Esophagus muscularis mucosa (tissue), 4 donors: ENCODE data around the gene PLXNB3. TPM values are rescaled to one million over a fixed set of nuclear protein-coding genes. Genes with fewer than 3 reads are reported as not detected.

Experiments
- DNase-seq: peaks from one replicate; pipeline ENCODE4 v3.0.0-alpha.2; 2017; ENCODE audit errors: extremely low spot score
- H3K27ac ChIP-seq, 4 donors: fragments of 200-600 bp; sonication (generic); replicated peaks in 1 of 4; 1 replicate in 3 of 4; 2 replicates in 1 of 4; pipeline ENCODE4 v1.5.1; 2016 to 2019; ENCODE audit warnings: mild to moderate bottlenecking in 1 of 4
- H3K27me3 ChIP-seq, 4 donors: fragments of 200-600 bp; sonication (generic); one replicate each; pipeline versions ENCODE4 v1.5.1 to v1.6.0; 2016 to 2019
- H3K36me3 ChIP-seq, 4 donors: fragments of 200-600 bp; sonication (generic); one replicate each; pipeline ENCODE4 v1.5.1; 2016 to 2019
- H3K4me1 ChIP-seq, 4 donors: fragments of 200-600 bp; sonication (generic); one replicate each; pipeline ENCODE4 v1.5.1; 2016 to 2019
- H3K4me3 ChIP-seq, 4 donors: fragments of 200-600 bp; sonication (generic); 1 replicate in 2 of 4; 2 replicates in 2 of 4; pipeline ENCODE4 v1.5.1; 2016 to 2019; ENCODE audit warnings: mild to moderate bottlenecking in 4 of 4, moderate library complexity in 1 of 4
- H3K9me3 ChIP-seq, 4 donors: fragments of 200-600 bp; sonication (generic); 1 replicate in 3 of 4; 2 replicates in 1 of 4; pipeline ENCODE4 v1.5.1; 2016 to 2019
- EP300 ChIP-seq: sonication (generic); formaldehyde crosslinking; IDR thresholded peaks from one replicate; pipeline ENCODE4 v1.6.1; 2017; ENCODE audit warnings: antibody characterized with exemption
- POLR2A ChIP-seq: fragments of 450-650 bp; IDR thresholded peaks from one replicate; pipeline ENCODE4 v1.6.1; 2017; ENCODE audit warnings: antibody characterized with exemption, moderate library complexity, mild to moderate bottlenecking, low read depth
- POLR2AphosphoS5 ChIP-seq, 2 donors: sonication (generic); formaldehyde crosslinking; IDR thresholded peaks; one replicate each; pipeline ENCODE4 v1.6.1; 2017; ENCODE audit warnings: antibody characterized with exemption in 2 of 2
- WGBS: methylation state at CpG from one replicate; pipeline ENCODE4 v1.1.5; 2018; 5-methylcytosine and 5-hydroxymethylcytosine counted together
- intact Hi-C: fragments of 100-400 bp; cut with DNase I; formaldehyde crosslinking; loops from one replicate; pipeline ENCODE4 v1.15.1; 2023
- total RNA-seq, 4 donors: library from RNA; depleted of rRNA; stranded (reverse); fragments of >200 nt; gene quantifications; one replicate each; pipeline versions ENCODE4 v1.1.0 to v1.2.1, GENCODE V29; 2016
- TF ChIP-seq, protein P1 (sequence below), 3 experiments: fragments of 200-600 bp in 2 of 3; fragments of 450-650 bp in 1 of 3; sonication (generic) in 2 of 3; IDR thresholded peaks; one replicate each; pipeline ENCODE4 v1.5.1; 2017 to 2019; ENCODE audit warnings: antibody characterized with exemption in 3 of 3, mild to moderate bottlenecking in 2 of 3, moderate library complexity in 1 of 3

Gene PLXNB3
- total RNA-seq, 4 donors from 2014 or later = 6.1 to 21.9 (median 17.6) TPM

DNA sequence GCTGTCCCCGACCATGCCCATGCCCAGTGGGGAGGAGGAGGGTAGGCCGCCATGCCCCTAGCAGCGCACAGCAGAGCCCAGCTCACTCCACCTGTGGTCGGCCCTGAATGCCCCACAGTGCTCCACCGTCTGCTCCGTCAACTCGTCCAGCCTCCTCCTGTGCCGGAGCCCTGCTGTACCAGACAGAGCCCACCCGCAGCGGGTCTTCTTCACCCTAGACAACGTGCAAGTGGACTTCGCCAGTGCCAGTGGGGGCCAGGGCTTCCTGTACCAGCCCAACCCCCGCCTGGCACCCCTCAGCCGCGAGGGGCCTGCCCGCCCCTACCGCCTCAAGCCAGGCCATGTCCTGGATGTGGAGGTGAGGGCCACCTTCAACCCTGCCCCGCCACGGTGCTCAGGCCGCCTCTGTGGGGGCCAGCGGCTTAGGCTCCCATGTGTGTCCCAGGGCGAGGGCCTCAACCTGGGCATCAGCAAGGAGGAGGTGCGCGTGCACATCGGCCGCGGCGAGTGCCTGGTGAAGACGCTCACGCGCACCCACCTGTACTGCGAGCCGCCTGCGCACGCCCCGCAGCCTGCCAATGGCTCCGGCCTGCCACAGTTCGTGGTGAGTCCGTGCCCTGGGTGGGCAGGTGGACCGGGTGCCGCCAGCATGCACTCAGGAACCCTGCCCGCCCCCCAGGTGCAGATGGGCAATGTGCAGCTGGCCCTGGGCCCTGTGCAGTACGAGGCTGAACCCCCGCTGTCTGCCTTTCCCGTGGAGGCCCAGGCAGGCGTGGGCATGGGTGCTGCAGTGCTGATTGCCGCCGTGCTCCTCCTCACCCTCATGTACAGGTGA is 9.9 kb downstream of the PLXNB3 start:
- no peak for DNase-seq
- Histone ChIP-seq H3K27ac (no peak overlapping the region), H3K36me3 (peaks cover 0 to 74% (median 33%) of the 10 kb centered on the region in 4 donors)

DNA sequence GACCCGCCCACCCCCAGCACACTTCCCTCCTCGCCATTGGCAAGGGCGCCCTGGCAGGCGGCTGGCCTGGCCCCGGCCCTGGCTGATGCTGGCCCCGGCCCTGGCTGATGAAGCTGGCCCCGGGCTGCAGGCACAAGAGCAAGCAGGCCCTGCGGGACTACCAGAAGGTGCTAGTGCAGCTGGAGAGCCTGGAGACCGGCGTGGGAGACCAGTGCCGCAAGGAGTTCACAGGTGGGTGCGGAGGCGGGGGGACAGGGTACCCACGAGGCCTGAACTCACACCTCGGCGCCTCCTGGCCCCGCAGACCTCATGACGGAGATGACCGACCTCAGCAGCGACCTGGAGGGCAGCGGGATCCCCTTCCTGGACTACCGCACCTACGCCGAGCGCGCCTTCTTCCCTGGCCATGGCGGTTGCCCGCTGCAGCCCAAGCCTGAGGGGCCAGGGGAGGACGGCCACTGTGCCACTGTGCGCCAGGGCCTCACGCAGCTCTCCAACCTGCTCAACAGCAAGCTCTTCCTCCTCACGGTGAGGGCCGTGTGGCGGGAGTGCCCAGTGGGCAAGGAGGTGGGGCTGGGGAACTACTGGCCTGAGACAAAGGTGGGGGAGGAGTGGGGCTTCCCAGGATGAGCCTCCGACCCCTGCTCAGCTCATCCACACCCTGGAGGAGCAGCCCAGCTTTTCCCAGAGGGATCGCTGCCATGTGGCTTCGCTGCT is 10.7 kb downstream of the PLXNB3 start:
- H3K36me3 ChIP-seq = peaks cover 0 to 72% (median 31%) of the 10 kb centered on the region in 4 donors
- no peaks in the 10 kb centered on the region for H3K27me3 ChIP-seq
- no peak for TF ChIP-seq POLR2A
- TF ChIP-seq EP300 = no peak
- TF ChIP-seq, protein P1, sequence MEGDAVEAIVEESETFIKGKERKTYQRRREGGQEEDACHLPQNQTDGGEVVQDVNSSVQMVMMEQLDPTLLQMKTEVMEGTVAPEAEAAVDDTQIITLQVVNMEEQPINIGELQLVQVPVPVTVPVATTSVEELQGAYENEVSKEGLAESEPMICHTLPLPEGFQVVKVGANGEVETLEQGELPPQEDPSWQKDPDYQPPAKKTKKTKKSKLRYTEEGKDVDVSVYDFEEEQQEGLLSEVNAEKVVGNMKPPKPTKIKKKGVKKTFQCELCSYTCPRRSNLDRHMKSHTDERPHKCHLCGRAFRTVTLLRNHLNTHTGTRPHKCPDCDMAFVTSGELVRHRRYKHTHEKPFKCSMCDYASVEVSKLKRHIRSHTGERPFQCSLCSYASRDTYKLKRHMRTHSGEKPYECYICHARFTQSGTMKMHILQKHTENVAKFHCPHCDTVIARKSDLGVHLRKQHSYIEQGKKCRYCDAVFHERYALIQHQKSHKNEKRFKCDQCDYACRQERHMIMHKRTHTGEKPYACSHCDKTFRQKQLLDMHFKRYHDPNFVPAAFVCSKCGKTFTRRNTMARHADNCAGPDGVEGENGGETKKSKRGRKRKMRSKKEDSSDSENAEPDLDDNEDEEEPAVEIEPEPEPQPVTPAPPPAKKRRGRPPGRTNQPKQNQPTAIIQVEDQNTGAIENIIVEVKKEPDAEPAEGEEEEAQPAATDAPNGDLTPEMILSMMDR (IDR thresholded peaks at IDR 0.05) = no peak
- no peak for TF ChIP-seq POLR2AphosphoS5 (IDR thresholded peaks at IDR 0.05)
- no peaks in the 10 kb centered on the region for H3K9me3 ChIP-seq
- no peak overlapping the region for H3K27ac ChIP-seq
- no peak for DNase-seq
- whole genome bisulfite sequencing = 93% methylated on average over 22 of the region's 37 CpGs
- intact Hi-C loops = no loop called here
- peaks cover 0 to under 1% (median 0%) of the 10 kb centered on the region in 4 donors for H3K4me1 ChIP-seq
- no peak overlapping the region for H3K4me3 ChIP-seq

More for the DNA sequence above, 9.9 kb downstream of the PLXNB3 start:
- Histone ChIP-seq H3K9me3 (no peaks in the 10 kb centered on the region), H3K4me3 (no peak overlapping the region), H3K27me3 (no peaks in the 10 kb centered on the region), H3K4me1 (no peaks in the 10 kb centered on the region)
- intact Hi-C loops = no loop called here
- 92% methylated on average over 37 of the region's 48 CpGs for WGBS
- TF ChIP-seq POLR2A = no peak
- no peak for TF ChIP-seq EP300
- TF ChIP-seq, protein P1 (IDR thresholded peaks at IDR 0.05) = no peak
- no peak for TF ChIP-seq POLR2AphosphoS5 (IDR thresholded peaks at IDR 0.05)

DNA sequence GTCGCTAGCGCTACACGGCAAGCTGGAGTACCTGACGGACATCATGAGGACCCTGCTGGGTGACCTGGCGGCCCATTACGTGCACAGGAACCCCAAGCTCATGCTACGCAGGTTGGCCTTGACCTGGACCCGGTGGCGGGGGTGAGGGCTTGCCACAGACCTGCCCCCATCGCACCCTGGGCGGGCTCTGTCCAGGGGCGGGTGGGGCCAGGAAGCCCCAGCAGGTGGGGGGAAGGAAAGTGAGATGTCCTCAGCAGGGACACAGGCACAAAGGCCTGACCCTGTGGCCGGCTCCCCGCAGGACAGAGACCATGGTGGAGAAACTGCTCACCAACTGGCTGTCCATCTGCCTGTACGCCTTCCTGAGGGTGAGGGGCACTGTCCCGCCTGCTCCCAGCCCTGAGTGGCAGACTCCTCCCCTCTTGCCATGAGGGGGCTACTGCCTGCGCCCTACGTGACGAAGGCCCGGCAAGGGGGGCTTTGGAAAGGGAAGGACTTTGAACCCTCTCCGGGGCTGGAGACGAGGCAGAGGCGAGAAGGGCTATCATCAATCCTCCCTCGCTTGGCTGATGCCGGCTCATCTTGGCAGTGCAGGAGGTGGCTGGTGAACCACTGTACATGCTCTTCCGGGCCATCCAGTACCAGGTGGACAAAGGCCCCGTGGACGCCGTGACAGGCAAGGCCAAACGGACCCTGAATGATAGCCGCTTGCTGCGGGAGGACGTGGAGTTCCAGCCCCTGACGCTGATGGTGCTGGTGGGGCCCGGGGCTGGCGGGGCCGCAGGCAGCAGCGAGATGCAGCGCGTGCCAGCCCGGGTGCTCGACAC is 11.5 kb downstream of the PLXNB3 start:
- intact Hi-C loops = no loop called here
- no peak for DNase-seq
- Histone ChIP-seq H3K36me3 (peaks cover 0 to 67% (median 27%) of the 10 kb centered on the region in 4 donors), H3K9me3 (no peaks in the 10 kb centered on the region), H3K27me3 (no peaks in the 10 kb centered on the region), H3K4me1 (peaks cover 1 to 8% (median 5%) of the 10 kb centered on the region in 4 donors), H3K4me3 (no peak overlapping the region), H3K27ac (no peak overlapping the region)
- no peak for TF ChIP-seq POLR2A
- TF ChIP-seq, protein P1 (IDR thresholded peaks at IDR 0.05) = no peak
- no peak for TF ChIP-seq EP300
- no peak for TF ChIP-seq POLR2AphosphoS5 (IDR thresholded peaks at IDR 0.05)
- 91% methylated on average over 17 of the region's 42 CpGs for WGBS

DNA sequence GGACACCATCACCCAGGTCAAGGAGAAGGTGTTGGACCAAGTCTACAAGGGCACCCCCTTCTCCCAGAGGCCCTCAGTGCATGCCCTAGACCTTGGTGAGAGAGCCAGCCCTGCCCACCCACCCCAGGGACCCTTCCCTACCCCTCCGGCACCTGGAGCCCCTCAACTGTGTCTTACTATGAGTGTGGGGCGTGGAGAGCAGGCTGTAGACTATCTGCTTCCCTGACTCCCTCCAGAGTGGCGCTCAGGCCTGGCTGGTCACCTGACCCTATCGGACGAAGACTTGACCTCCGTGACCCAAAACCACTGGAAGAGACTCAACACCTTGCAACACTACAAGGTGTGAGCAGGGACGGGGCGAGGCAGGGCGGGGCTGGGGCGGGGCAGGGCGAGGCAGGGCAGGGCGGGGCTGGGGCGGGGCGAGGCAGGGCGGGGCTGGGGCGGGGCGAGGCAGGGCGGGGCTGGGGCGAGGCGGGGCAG is 12.1 kb downstream of the PLXNB3 start:
- TF ChIP-seq EP300 = no peak
- TF ChIP-seq, protein P1 (IDR thresholded peaks at IDR 0.05) = no peak
- intact Hi-C loops = no loop called here
- Histone ChIP-seq H3K4me3 (no peak overlapping the region), H3K9me3 (no peaks in the 10 kb centered on the region), H3K27ac (no peak overlapping the region), H3K27me3 (no peaks in the 10 kb centered on the region), H3K4me1 (peaks cover 4 to 14% (median 12%) of the 10 kb centered on the region in 4 donors), H3K36me3 (peaks cover 0 to 60% (median 24%) of the 10 kb centered on the region in 4 donors)
- no peak for DNase-seq
- 93% methylated on average over 3 of the region's 20 CpGs for WGBS
